HG03565 (cell line): ENCODE results near the gene GMPR2.

Source experiments
- ATAC-seq: cut with Tn5 transposase; IDR thresholded peaks from one replicate; pipeline ENCODE4 v1.9.1; 2021; ENCODE audit warnings: mild to moderate bottlenecking, moderate library complexity; ENCODE audit not compliant: unreplicated experiment

GMPR2 gene

GRCh38 chr14:24249230-24250021, 16.7 kb downstream of the GMPR2 start:
- no peak for ATAC-seq

GRCh38 chr14:24250354-24250753, 17.6 kb downstream of the GMPR2 start:
- no peak for ATAC-seq

GRCh38 chr14:24251880-24252288, 19.2 kb downstream of the GMPR2 start:
- ATAC-seq: no peak

GRCh38 chr14:24252289-24253124, 19.8 kb downstream of the GMPR2 start:
- ATAC-seq: no peak

- ATAC-seq: no peak
Measured at GRCh38 chr14:24253936-24254335, 21.2 kb downstream of the GMPR2 start.

- no peak for ATAC-seq
Measured at GRCh38 chr14:24254630-24255392, 22.1 kb downstream of the GMPR2 start.

- no peak for ATAC-seq
Measured at GRCh38 chr14:24255438-24255837, 22.7 kb downstream of the GMPR2 start.

- no peak for ATAC-seq
Measured at GRCh38 chr14:24255931-24256711, 23.4 kb downstream of the GMPR2 start.

GRCh38 chr14:24256960-24257359, 24.2 kb downstream of the GMPR2 start:
- ATAC-seq: no peak

GRCh38 chr14:24258119-24258518, 25.4 kb downstream of the GMPR2 start:
- no peak for ATAC-seq

GRCh38 chr14:24258548-24259265, 26.0 kb downstream of the GMPR2 start:
- no peak for ATAC-seq

GRCh38 chr14:24259282-24260025, 26.7 kb downstream of the GMPR2 start:
- ATAC-seq: no peak

- no peak for ATAC-seq
Measured at GRCh38 chr14:24260026-24260779, 27.5 kb downstream of the GMPR2 start.

- no peak for ATAC-seq
Measured at GRCh38 chr14:24260780-24261157, 28.0 kb downstream of the GMPR2 start.

- no peak for ATAC-seq
Measured at GRCh38 chr14:24261256-24261968, 28.7 kb downstream of the GMPR2 start.

GRCh38 chr14:24261969-24262327, 29.2 kb downstream of the GMPR2 start:
- no peak for ATAC-seq

- ATAC-seq: no peak
Measured at GRCh38 chr14:24262821-24263733, 30.3 kb downstream of the GMPR2 start, which contains the start of gene TGM1. Gene TGM1 (minus strand): TSS chr14:24263177. CDS start chr14:24262352, 825 bp downstream.
